GM21825 (cell line): ENCODE results near the gene ZNF525.
"Not testable (repeated sequence)": the region's sequence is repeated elsewhere in the genome, so short reads cannot be mapped to it uniquely, and the experiment has no call there.

Source experiments
- ATAC-seq: cut with Tn5 transposase; IDR thresholded peaks from one replicate; pipeline ENCODE4 v1.9.1; 2021; ENCODE audit warnings: mild to moderate bottlenecking, moderate library complexity; ENCODE audit not compliant: unreplicated experiment

The ZNF525 gene

GRCh38 chr19:53365134-53365898, at the start of gene ZNF525:
TSS of gene ZNF525 (plus strand) at chr19:53365705. CDS start at chr19:53372282, 6,577 bp downstream.
- peak; percentile 97 for ATAC-seq

- no peak for ATAC-seq
These were observed 36.5 kb upstream of the ZNF525 start for GRCh38 chr19:53328967-53329366.

- no peak for ATAC-seq
These were observed 33.0 kb upstream of the ZNF525 start for GRCh38 chr19:53332484-53332883.

- ATAC-seq: no peak
These were observed 32.4 kb upstream of the ZNF525 start for GRCh38 chr19:53333066-53333462.

GRCh38 chr19:53333463-53334449, 31.7 kb upstream of the ZNF525 start, which contains the start of gene ZNF845:
TSS of gene ZNF845 (plus strand) at chr19:53333749. CDS start at chr19:53341308, 7,559 bp downstream.
- ATAC-seq: peak; percentile 89

GRCh38 chr19:53344403-53344802, 21.1 kb upstream of the ZNF525 start:
- not testable (repeated sequence) for ATAC-seq

GRCh38 chr19:53355739-53356138, 9.8 kb upstream of the ZNF525 start:
- ATAC-seq: no peak

- no peak for ATAC-seq
These were observed 7.5 kb upstream of the ZNF525 start for GRCh38 chr19:53357821-53358581.

GRCh38 chr19:53360056-53360455, 5.4 kb upstream of the ZNF525 start:
- not testable (repeated sequence) for ATAC-seq

- ATAC-seq: peak; percentile 41
These were observed 491 bp downstream of the ZNF525 start for GRCh38 chr19:53365899-53366493.

- ATAC-seq: no peak
These were observed 6.7 kb downstream of the ZNF525 start for GRCh38 chr19:53372196-53372595.

- no peak for ATAC-seq
These were observed 8.8 kb downstream of the ZNF525 start for GRCh38 chr19:53374288-53374687.

GRCh38 chr19:53374743-53375142, 9.2 kb downstream of the ZNF525 start:
- ATAC-seq: no peak

GRCh38 chr19:53381376-53381775, 15.9 kb downstream of the ZNF525 start:
- ATAC-seq: no peak

- ATAC-seq: no peak
These were observed 22.7 kb downstream of the ZNF525 start for GRCh38 chr19:53388168-53388567.

GRCh38 chr19:53388904-53389303, 23.4 kb downstream of the ZNF525 start:
- no peak for ATAC-seq

GRCh38 chr19:53389571-53389970, 24.1 kb downstream of the ZNF525 start:
- ATAC-seq: no peak

- no peak for ATAC-seq
These were observed 24.5 kb downstream of the ZNF525 start for GRCh38 chr19:53389978-53390377.

- ATAC-seq: peak; percentile 6
These were observed 29.0 kb downstream of the ZNF525 start for GRCh38 chr19:53394522-53394973.
